ENCODE results near the gene RIPK4. TPM values are rescaled to one million over a fixed set of nuclear protein-coding genes. Genes with fewer than 3 reads are reported as not detected.

Gene RIPK4
- total and polyA plus RNA-seq, 12 donors, result 0.04 to 0.18 (median 0.14) TPM; not detected in 5

GRCh38 chr21:41781050-41781410, 14.2 kb upstream of the RIPK4 start:
- intact Hi-C loops (cut with DNase I), result no loop called here
- WGBS, 4 donors, result 47 to 70% (median 62%) methylated on average over 2 of the region's 2 CpGs

DNA sequence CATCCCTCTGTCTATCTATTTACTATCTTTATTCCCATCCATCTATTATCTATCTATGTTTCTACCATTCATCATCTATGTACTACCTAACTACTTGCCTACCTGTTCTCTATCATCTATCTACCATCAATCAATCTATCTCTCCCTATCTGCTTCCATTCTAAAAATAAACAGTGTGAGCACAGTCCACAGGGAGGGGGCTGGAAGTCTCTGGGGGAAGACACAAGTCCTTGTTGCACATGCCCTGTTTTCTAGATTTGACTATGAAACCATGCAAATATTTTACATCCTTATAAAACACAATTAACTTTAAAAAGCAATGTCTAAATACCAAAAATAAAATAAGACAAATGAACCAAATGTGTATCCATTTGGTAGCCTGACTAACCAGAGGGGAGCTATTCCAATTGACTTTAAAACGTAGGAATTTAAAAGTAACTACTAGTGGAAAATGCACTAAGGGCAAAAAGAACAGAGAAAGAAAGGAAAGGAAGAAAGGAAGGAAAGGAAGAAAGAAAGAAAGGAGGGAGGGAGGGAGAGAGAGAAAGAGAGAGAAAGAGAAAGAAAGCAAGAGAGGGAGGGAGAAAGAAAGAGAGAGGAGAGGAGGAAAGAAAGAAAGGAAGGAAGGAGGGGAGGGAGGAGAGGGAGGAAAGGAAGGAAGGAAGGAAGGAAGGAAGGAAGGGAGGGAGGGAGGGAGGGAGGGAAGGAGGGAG, 13.6 kb upstream of the RIPK4 start:
- H3K4me3 ChIP-seq, result no peak overlapping the region
- H3K4me1 ChIP-seq (replicated peaks in 1 of 2), result peaks cover 0 to 6% of the 10 kb centered on the region in 2 donors
- TF ChIP-seq CTCF (IDR thresholded peaks at IDR 0.05), result no peak
- no peak for TF ChIP-seq POLR2A (IDR thresholded peaks at IDR 0.05)
- no peaks in the 10 kb centered on the region for H3K36me3 ChIP-seq (replicated peaks in 1 of 2)
- WGBS, 4 donors, result 48 to 61% (median 55%) methylated on average over 1 of the region's 1 CpG
- no peak overlapping the region for H3K27ac ChIP-seq
- no peak for DNase-seq
- H3K9me3 ChIP-seq (replicated peaks in 1 of 3), result no peaks in the 10 kb centered on the region
- peaks cover 56% of the 10 kb centered on the region for H3K27me3 ChIP-seq
- intact Hi-C loops (cut with DNase I), result no loop called here

More at GRCh38 chr21:41781050-41781410, 14.2 kb upstream of the RIPK4 start:
- Histone ChIP-seq H3K36me3 (replicated peaks in 1 of 2) (no peaks in the 10 kb centered on the region), H3K4me3 (no peak overlapping the region), H3K27ac (no peak overlapping the region), H3K27me3 (peaks cover 54% of the 10 kb centered on the region), H3K4me1 (replicated peaks in 1 of 2) (peaks cover 0 to 6% of the 10 kb centered on the region in 2 donors), H3K9me3 (replicated peaks in 1 of 3) (no peaks in the 10 kb centered on the region)
- no peak for DNase-seq
- TF ChIP-seq POLR2A (IDR thresholded peaks at IDR 0.05) (no peak), CTCF (IDR thresholded peaks at IDR 0.05) (no peak)

DNA sequence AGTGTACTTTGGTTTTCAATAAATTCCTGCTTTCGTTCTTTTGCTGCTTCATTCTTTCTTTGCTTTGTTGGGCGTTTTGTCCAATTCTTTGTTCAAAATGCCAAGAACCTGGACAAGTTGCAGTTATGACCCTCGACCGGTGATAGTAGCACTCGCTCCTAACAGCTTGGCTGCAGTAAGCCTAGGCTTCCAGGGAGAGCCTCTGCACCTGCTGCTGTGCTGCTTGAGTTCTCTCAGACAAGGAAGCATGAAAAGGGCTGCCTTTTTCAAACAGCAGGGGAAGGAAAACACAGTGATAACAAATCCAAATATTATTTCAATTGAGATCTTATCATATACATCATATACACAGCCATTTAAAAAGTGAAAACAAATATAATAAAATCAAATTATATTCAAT, 12.8 kb upstream of the RIPK4 start:
- intact Hi-C loops (cut with DNase I), result loop anchor here (5.0 kb wide), 1 partner anchor 167 kb away; no protein-coding TSS in a partner anchor
- TF ChIP-seq POLR2A (IDR thresholded peaks at IDR 0.05) (no peak), CTCF (IDR thresholded peaks at IDR 0.05) (no peak)
- 34 to 48% (median 45%) methylated on average over 5 of the region's 5 CpGs for WGBS, 4 donors
- Histone ChIP-seq H3K4me3 (no peak overlapping the region), H3K27ac (no peak overlapping the region), H3K4me1 (replicated peaks in 1 of 2) (peaks cover 0 to 6% of the 10 kb centered on the region in 2 donors), H3K27me3 (peaks cover 61% of the 10 kb centered on the region), H3K9me3 (replicated peaks in 1 of 3) (no peaks in the 10 kb centered on the region), H3K36me3 (replicated peaks in 1 of 2) (no peaks in the 10 kb centered on the region)
- no peak for DNase-seq

- peaks cover 61% of the 10 kb centered on the region for H3K27me3 ChIP-seq
- no peaks in the 10 kb centered on the region for H3K36me3 ChIP-seq (replicated peaks in 1 of 2)
- no peaks in the 10 kb centered on the region for H3K9me3 ChIP-seq (replicated peaks in 1 of 3)
- TF ChIP-seq CTCF (IDR thresholded peaks at IDR 0.05) (no peak), POLR2A (IDR thresholded peaks at IDR 0.05) (no peak)
- H3K27ac ChIP-seq, result no peak overlapping the region
- no peak for DNase-seq
- intact Hi-C loops (cut with DNase I), result loop anchor here (5.0 kb wide), 1 partner anchor 167 kb away; no protein-coding TSS in a partner anchor
- 12 to 18% (median 17%) methylated on average over 13 to 16 of the region's 16 CpGs for WGBS, 4 donors
- peaks cover 0 to 6% of the 10 kb centered on the region in 2 donors for H3K4me1 ChIP-seq (replicated peaks in 1 of 2)
- no peak overlapping the region for H3K4me3 ChIP-seq
These were observed 12.2 kb upstream of the RIPK4 start for GRCh38 chr21:41778930-41779600.
